Measurements from ENCODE around the gene MGMT.

The MGMT gene

GRCh38 chr10:129690248-129691070 is 223.4 kb downstream of the MGMT start:
- no peaks in the 10 kb centered on the region for H3K27me3 ChIP-seq (ENCODE audit: insufficient read depth, poor library complexity, severe bottlenecking)
- TF ChIP-seq SPI1 (IDR thresholded peaks at IDR 0.05; ENCODE audit: borderline replicate concordance, low read depth) (no peak), REST (IDR thresholded peaks at IDR 0.05; ENCODE audit: insufficient replicate concordance, low read depth) (no peak), POLR2AphosphoS5 (IDR thresholded peaks at IDR 0.05; ENCODE audit: low read depth) (no peak), CTCF (IDR thresholded peaks at IDR 0.05; ENCODE audit: insufficient read depth, low read length) (no peak), GABPA (IDR thresholded peaks at IDR 0.05; ENCODE audit: low read depth) (no peak)
- no peak for DNase-seq (ENCODE audit: low read depth in 1 of 2, low spot score in 1 of 2)
- no peak overlapping the region for H3K4me3 ChIP-seq (replicated peaks; ENCODE audit: insufficient read depth, low read length)
- H3K27ac ChIP-seq (replicated peaks): no peak overlapping the region

- no peak overlapping the region for H3K4me3 ChIP-seq (replicated peaks; ENCODE audit: insufficient read depth, low read length)
- H3K27ac ChIP-seq (replicated peaks): no peak overlapping the region
- DNase-seq (ENCODE audit: low read depth in 1 of 2, low spot score in 1 of 2): no peak
- TF ChIP-seq REST (IDR thresholded peaks at IDR 0.05; ENCODE audit: insufficient replicate concordance, low read depth): no peak
- no peak for TF ChIP-seq POLR2AphosphoS5 (IDR thresholded peaks at IDR 0.05; ENCODE audit: low read depth)
- no peak for TF ChIP-seq GABPA (IDR thresholded peaks at IDR 0.05; ENCODE audit: low read depth)
- no peak for TF ChIP-seq CTCF (IDR thresholded peaks at IDR 0.05; ENCODE audit: insufficient read depth, low read length)
- TF ChIP-seq SPI1 (IDR thresholded peaks at IDR 0.05; ENCODE audit: borderline replicate concordance, low read depth): no peak
- no peaks in the 10 kb centered on the region for H3K27me3 ChIP-seq (ENCODE audit: insufficient read depth, poor library complexity, severe bottlenecking)
Measured at GRCh38 chr10:129692695-129693094, 225.7 kb downstream of the MGMT start.

- H3K4me3 ChIP-seq (replicated peaks; ENCODE audit: insufficient read depth, low read length): no peak overlapping the region
- DNase-seq (ENCODE audit: low read depth in 1 of 2, low spot score in 1 of 2): no peak
- no peaks in the 10 kb centered on the region for H3K27me3 ChIP-seq (ENCODE audit: insufficient read depth, poor library complexity, severe bottlenecking)
- TF ChIP-seq CTCF (IDR thresholded peaks at IDR 0.05; ENCODE audit: insufficient read depth, low read length) (no peak), SPI1 (IDR thresholded peaks at IDR 0.05; ENCODE audit: borderline replicate concordance, low read depth) (no peak), REST (IDR thresholded peaks at IDR 0.05; ENCODE audit: insufficient replicate concordance, low read depth) (no peak), POLR2AphosphoS5 (IDR thresholded peaks at IDR 0.05; ENCODE audit: low read depth) (no peak), GABPA (IDR thresholded peaks at IDR 0.05; ENCODE audit: low read depth) (no peak)
- no peak overlapping the region for H3K27ac ChIP-seq (replicated peaks)
Measured at GRCh38 chr10:129693382-129693781, 226.3 kb downstream of the MGMT start.
